ENCODE results near the gene TEDC1. TPM values are rescaled to one million over a fixed set of nuclear protein-coding genes. Genes with fewer than 3 reads are reported as not detected.

The TEDC1 gene, protein sequence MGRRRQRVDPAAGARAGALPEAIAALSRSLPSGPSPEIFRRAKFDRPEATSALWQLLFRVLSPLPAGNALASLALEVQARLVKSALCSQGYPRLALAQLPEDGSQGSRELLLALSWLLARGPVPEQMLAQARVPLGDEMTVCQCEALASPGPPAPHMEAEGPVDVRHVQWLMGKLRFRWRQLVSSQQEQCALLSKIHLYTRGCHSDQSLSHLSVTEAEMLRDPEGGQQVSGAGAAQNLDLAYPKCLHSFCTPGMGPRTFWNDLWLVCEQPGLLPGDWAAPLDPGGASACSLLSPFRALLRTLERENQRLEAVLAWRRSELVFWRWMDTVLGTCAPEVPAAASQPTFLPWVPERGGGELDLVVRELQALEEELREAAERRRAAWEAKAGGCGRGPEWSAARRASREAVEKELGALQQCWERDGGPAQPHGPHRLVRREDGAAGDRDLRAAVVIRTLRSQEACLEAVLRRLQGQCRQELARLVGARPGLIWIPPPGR
- 10 to 100 TPM in 1 of 2 donors, 1 to 10 TPM in 1; 9.1 to 23.8 TPM for total RNA-seq
- 21.3 TPM for polyA plus RNA-seq (2013, experiment 1 of 2)
- 19.0 TPM for polyA plus RNA-seq (2013, experiment 2 of 2)
- long read RNA-seq, experiment 1, full-length matches to known transcripts, result 2 of 2 reads
- long read RNA-seq, experiment 1, partial matches to known transcripts, result 0 of 2 reads
- long read RNA-seq, experiment 1, other reads (novel, unspliced or antisense), result 0 of 2 reads
- long read RNA-seq, experiment 2, partial matches to known transcripts, result 2 of 13 reads
- long read RNA-seq, experiment 2, other reads (novel, unspliced or antisense), result 2 of 13 reads
- long read RNA-seq, experiment 3, partial matches to known transcripts, result 0 of 11 reads
- long read RNA-seq, experiment 3, other reads (novel, unspliced or antisense), result 5 of 11 reads
- long read RNA-seq, experiment 4, partial matches to known transcripts, result 0 of 6 reads
- long read RNA-seq, experiment 4, other reads (novel, unspliced or antisense), result 3 of 6 reads

DNA sequence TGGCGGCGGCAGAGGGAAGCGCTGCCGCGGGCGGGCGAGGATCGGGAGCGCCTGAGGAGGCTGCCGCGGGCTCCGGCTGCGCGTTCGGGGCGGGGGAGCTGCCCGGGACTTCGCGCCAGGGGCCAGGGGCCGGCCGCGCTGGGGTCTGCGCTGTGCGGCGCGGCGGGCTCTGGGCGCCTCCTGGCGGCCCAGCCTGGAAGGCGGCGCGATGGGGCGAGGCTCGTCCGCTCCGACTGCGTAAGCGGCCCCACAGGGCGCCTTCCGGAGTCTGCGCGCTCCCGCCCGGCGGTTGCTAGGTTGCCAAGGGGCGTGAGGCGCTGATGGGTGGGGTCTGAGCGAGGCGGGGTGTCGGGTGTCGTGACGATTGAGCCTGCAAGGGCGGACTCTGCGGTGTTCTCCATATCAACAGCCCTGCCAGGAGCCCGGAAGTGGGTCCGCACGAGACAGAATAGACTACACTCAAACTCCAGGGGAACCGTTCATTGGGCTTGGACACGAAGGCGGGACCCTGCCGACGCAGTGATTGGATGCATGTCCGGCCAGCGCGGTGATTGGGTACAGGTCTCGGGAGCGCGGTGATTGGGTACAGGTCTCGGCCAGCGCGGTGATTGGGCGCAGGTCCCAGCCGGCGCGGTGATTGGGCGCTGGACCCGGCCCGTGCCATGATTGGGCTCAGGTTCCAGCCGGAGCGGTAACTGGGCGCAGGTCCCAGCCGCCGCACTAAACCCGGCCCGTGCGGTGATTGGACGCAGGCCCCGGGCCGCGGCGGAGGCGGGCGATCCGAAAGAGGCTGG is at the start of gene TEDC1:
TEDC1 (plus strand) TSS at position 675 of the 794 bp plus-strand sequence. CDS start 130 bp downstream, outside the sequence.
- Mint-ChIP-seq H3K9me3 (peaks cover 3% of the 10 kb centered on the region), H3K4me3 (peak within 1 kb of the TSS; percentile 64), H3K36me3 (ENCODE audit: low read depth) (no peaks in the 10 kb centered on the region), H3K27ac (peak within 1 kb of the TSS; percentile 91), H3K27me3 (ENCODE audit: insufficient read depth) (peaks cover 31% of the 10 kb centered on the region), H3K4me1 (peaks cover 5% of the 10 kb centered on the region)
- H3K4me1 ChIP-seq (ENCODE audit: control insufficient read depth, insufficient read depth, low read length), result peaks cover 6% of the 10 kb centered on the region
- DNase-seq, result peak; percentile 100
- no peaks in the 10 kb centered on the region for H3K36me3 ChIP-seq (ENCODE audit: control insufficient read depth, insufficient read depth, low read length)
- WGBS, 2 experiments (ENCODE audit: insufficient coverage in 1 of 2, insufficient read length in 1 of 2), result 2 to 6% methylated on average over 35 to 94 of the region's 94 CpGs
- peak within 1 kb of the TSS; percentile 87 for H3K27ac ChIP-seq (ENCODE audit: low read depth, low read length)
- peak within 1 kb of the TSS; percentile 59 for H3K9ac ChIP-seq (ENCODE audit: extremely low read depth, low read length, poor library complexity, severe bottlenecking)
- TF ChIP-seq, protein P1, sequence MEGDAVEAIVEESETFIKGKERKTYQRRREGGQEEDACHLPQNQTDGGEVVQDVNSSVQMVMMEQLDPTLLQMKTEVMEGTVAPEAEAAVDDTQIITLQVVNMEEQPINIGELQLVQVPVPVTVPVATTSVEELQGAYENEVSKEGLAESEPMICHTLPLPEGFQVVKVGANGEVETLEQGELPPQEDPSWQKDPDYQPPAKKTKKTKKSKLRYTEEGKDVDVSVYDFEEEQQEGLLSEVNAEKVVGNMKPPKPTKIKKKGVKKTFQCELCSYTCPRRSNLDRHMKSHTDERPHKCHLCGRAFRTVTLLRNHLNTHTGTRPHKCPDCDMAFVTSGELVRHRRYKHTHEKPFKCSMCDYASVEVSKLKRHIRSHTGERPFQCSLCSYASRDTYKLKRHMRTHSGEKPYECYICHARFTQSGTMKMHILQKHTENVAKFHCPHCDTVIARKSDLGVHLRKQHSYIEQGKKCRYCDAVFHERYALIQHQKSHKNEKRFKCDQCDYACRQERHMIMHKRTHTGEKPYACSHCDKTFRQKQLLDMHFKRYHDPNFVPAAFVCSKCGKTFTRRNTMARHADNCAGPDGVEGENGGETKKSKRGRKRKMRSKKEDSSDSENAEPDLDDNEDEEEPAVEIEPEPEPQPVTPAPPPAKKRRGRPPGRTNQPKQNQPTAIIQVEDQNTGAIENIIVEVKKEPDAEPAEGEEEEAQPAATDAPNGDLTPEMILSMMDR (conservative IDR thresholded peaks at IDR 0.05), result peak; percentile 83
- peak within 1 kb of the TSS; percentile 81 for H3K4me3 ChIP-seq (ENCODE audit: low read length)
- H3K27me3 ChIP-seq (ENCODE audit: control insufficient read depth, insufficient read depth, low read length, poor library complexity, severe bottlenecking), result peaks cover 24% of the 10 kb centered on the region
- no peaks in the 10 kb centered on the region for H3K9me3 ChIP-seq (ENCODE audit: control insufficient read depth, low read length)

DNA sequence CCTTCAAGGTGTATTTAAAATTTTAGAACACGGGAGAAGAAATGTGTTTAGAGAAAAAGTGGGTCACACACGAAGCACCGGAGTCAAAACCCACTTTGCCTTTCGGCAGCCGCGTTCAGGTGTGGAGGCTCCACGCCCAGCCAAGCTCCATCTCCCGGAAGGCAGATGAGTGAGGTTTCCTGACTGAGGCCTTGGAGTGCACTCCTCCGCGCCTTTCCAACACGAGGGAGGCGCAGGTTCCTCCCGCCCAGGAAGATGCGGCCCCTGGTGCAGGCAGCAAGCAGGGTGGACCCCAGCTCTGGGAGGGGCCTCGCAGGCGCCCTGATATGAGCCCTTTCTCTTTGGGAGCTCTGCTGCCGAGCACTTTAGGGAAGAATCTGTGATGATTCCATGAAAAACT is 48.9 kb upstream of the TEDC1 start:
- TF ChIP-seq, protein P1 (conservative IDR thresholded peaks at IDR 0.05), result no peak
- no peak overlapping the region for H3K27ac ChIP-seq (ENCODE audit: low read depth, low read length)
- H3K9me3 ChIP-seq (ENCODE audit: control insufficient read depth, low read length), result no peaks in the 10 kb centered on the region
- Mint-ChIP-seq H3K4me3 (no peak overlapping the region), H3K4me1 (no peaks in the 10 kb centered on the region), H3K27me3 (ENCODE audit: insufficient read depth) (no peaks in the 10 kb centered on the region), H3K36me3 (ENCODE audit: low read depth) (peaks cover 24% of the 10 kb centered on the region), H3K27ac (no peak overlapping the region), H3K9me3 (no peaks in the 10 kb centered on the region)
- WGBS, 2 experiments (ENCODE audit: insufficient coverage in 1 of 2, insufficient read length in 1 of 2), result 83 to 85% methylated on average over 16 to 17 of the region's 17 CpGs
- H3K9ac ChIP-seq (ENCODE audit: extremely low read depth, low read length, poor library complexity, severe bottlenecking), result no peak overlapping the region
- no peak overlapping the region for H3K4me3 ChIP-seq (ENCODE audit: low read length)
- no peak for DNase-seq
- peaks cover 25% of the 10 kb centered on the region for H3K36me3 ChIP-seq (ENCODE audit: control insufficient read depth, insufficient read depth, low read length)
- no peaks in the 10 kb centered on the region for H3K27me3 ChIP-seq (ENCODE audit: control insufficient read depth, insufficient read depth, low read length, poor library complexity, severe bottlenecking)
- H3K4me1 ChIP-seq (ENCODE audit: control insufficient read depth, insufficient read depth, low read length), result no peaks in the 10 kb centered on the region

DNA sequence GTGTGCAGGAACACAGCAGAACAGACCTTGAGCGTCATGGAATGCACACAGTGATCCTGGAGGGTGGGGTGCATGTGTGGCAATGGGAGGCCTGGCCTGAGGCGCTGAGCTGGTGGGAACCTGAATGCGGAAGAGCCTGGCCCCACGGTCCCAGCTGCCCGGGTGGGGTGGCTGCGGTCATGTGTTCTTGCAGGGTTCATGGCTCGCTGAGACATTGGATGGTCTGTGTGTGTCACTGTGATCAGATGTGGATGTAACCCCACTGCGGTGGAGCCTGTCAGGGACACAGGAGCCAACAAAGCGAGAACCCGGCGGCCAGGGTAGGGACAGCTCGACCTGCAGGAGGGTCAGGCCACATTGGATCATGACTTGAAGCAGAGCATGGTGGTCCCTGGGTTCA is 48.2 kb upstream of the TEDC1 start:
- TF ChIP-seq, protein P1 (conservative IDR thresholded peaks at IDR 0.05), result no peak
- Mint-ChIP-seq H3K27me3 (ENCODE audit: insufficient read depth) (no peaks in the 10 kb centered on the region), H3K4me1 (no peaks in the 10 kb centered on the region), H3K36me3 (ENCODE audit: low read depth) (peaks cover 24% of the 10 kb centered on the region), H3K9me3 (no peaks in the 10 kb centered on the region), H3K4me3 (no peak overlapping the region), H3K27ac (no peak overlapping the region)
- Histone ChIP-seq H3K27ac (ENCODE audit: low read depth, low read length) (no peak overlapping the region), H3K9me3 (ENCODE audit: control insufficient read depth, low read length) (no peaks in the 10 kb centered on the region), H3K36me3 (ENCODE audit: control insufficient read depth, insufficient read depth, low read length) (peaks cover 25% of the 10 kb centered on the region), H3K9ac (ENCODE audit: extremely low read depth, low read length, poor library complexity, severe bottlenecking) (no peak overlapping the region), H3K4me3 (ENCODE audit: low read length) (no peak overlapping the region), H3K4me1 (ENCODE audit: control insufficient read depth, insufficient read depth, low read length) (no peaks in the 10 kb centered on the region), H3K27me3 (ENCODE audit: control insufficient read depth, insufficient read depth, low read length, poor library complexity, severe bottlenecking) (no peaks in the 10 kb centered on the region)
- DNase-seq, result no peak
- 85 to 99% methylated on average over 9 to 12 of the region's 12 CpGs for WGBS, 2 experiments (ENCODE audit: insufficient coverage in 1 of 2, insufficient read length in 1 of 2)
